ENCODE measurements around the gene TTC12.

- no peak for TF ChIP-seq CTCF (IDR thresholded peaks at IDR 0.05)
- TF ChIP-seq POLR2A (IDR thresholded peaks at IDR 0.05): no peak
These were observed at the start of gene TTC12 for GRCh38 chr11:113314389-113315301.
